BE2C (cell line): Measurements from ENCODE around the gene MPLKIP. TPM values are rescaled to one million over a fixed set of nuclear protein-coding genes. Genes with fewer than 3 reads are reported as not detected.
"Not testable (repeated sequence)": the region's sequence is repeated elsewhere in the genome, so short reads cannot be mapped to it uniquely, and the experiment has no call there.

Experiments
- DNase-seq: peaks from one replicate; pipeline ENCODE4 v3.0.0-alpha.2; 2020
- H3K27me3 ChIP-seq: fragments of 250-450 bp; sonication (Bioruptor Pico); 2 replicates; pipeline ENCODE4 v1.5.1; 2020; ENCODE audit warnings: mild to moderate bottlenecking
- H3K36me3 ChIP-seq: fragments of 250-450 bp; sonication (Bioruptor Pico); 2 replicates; pipeline ENCODE4 v1.5.1; 2020; ENCODE audit warnings: mild to moderate bottlenecking
- H3K4me1 ChIP-seq: fragments of 250-450 bp; sonication (Bioruptor Pico); 2 replicates; pipeline ENCODE4 v1.5.1; 2020
- H3K4me3 ChIP-seq: 2 replicates; pipeline ENCODE4 v1.5.1; 2011; ENCODE audit warnings: low read depth, low read length
- H3K9me3 ChIP-seq: fragments of 250-450 bp; sonication (Bioruptor Pico); 2 replicates; pipeline ENCODE4 v1.5.1; 2020
- CTCF ChIP-seq: IDR thresholded peaks from 2 replicates; pipeline ENCODE4 v1.5.1; 2012; ENCODE audit warnings: mild to moderate bottlenecking, low read depth, low read length
- polyA plus RNA-seq: library from polyadenylated mRNA; unstranded; fragments of >200 nt; gene quantifications from one replicate; pipeline ENCODE4 v1.2.1, GENCODE V29; 2012; ENCODE audit warnings: low read depth, missing spikeins; ENCODE audit not compliant: insufficient read length, insufficient read depth

Gene MPLKIP
- 66.6 TPM for polyA plus RNA-seq

GRCh38 chr7:40134428-40135316 is at the start of gene MPLKIP, which contains the start of gene SUGCT:
TSS of gene MPLKIP (minus strand) at chr7:40134622. CDS start at chr7:40134567, 55 bp downstream.
TSS of gene SUGCT (plus strand) at chr7:40135005.
- no peaks in the 10 kb centered on the region for H3K9me3 ChIP-seq
- TF ChIP-seq CTCF = peak; percentile 88
- H3K4me1 ChIP-seq = no peaks in the 10 kb centered on the region
- H3K36me3 ChIP-seq = no peaks in the 10 kb centered on the region; the same call in 1 of the 2 replicates
- peak; percentile 81 for DNase-seq
- no peaks in the 10 kb centered on the region for H3K27me3 ChIP-seq
- peak within 1 kb of the TSS; percentile 97 for H3K4me3 ChIP-seq

GRCh38 chr7:40182452-40182851 is 48.0 kb upstream of the MPLKIP start:
- H3K4me1 ChIP-seq = no peaks in the 10 kb centered on the region
- H3K4me3 ChIP-seq = no peak overlapping the region
- DNase-seq = no peak
- H3K36me3 ChIP-seq = no peaks in the 10 kb centered on the region
- H3K9me3 ChIP-seq = no peaks in the 10 kb centered on the region
- no peaks in the 10 kb centered on the region for H3K27me3 ChIP-seq
- no peak for TF ChIP-seq CTCF

- DNase-seq = no peak
- no peak for TF ChIP-seq CTCF
Observed at GRCh38 chr7:40177071-40177470, 42.6 kb upstream of the MPLKIP start.

GRCh38 chr7:40175725-40176510 is 41.5 kb upstream of the MPLKIP start:
- Histone ChIP-seq H3K9me3 (no peaks in the 10 kb centered on the region), H3K36me3 (no peaks in the 10 kb centered on the region), H3K4me3 (no peak overlapping the region), H3K4me1 (no peaks in the 10 kb centered on the region), H3K27me3 (no peaks in the 10 kb centered on the region)
- no peak for TF ChIP-seq CTCF
- no peak for DNase-seq

More at GRCh38 chr7:40177071-40177470, 42.6 kb upstream of the MPLKIP start:
- H3K36me3 ChIP-seq = no peaks in the 10 kb centered on the region
- H3K4me3 ChIP-seq = no peak overlapping the region
- H3K4me1 ChIP-seq = no peaks in the 10 kb centered on the region
- H3K9me3 ChIP-seq = no peaks in the 10 kb centered on the region
- no peaks in the 10 kb centered on the region for H3K27me3 ChIP-seq

- not testable (repeated sequence) for H3K27me3 ChIP-seq, DNase-seq
Observed at GRCh38 chr7:40175256-40175655, 40.8 kb upstream of the MPLKIP start.

GRCh38 chr7:40173121-40173520 is 38.7 kb upstream of the MPLKIP start:
- not testable (repeated sequence) for DNase-seq, H3K9me3 ChIP-seq, H3K27me3 ChIP-seq, H3K4me3 ChIP-seq, H3K4me1 ChIP-seq, H3K36me3 ChIP-seq

More at GRCh38 chr7:40175256-40175655, 40.8 kb upstream of the MPLKIP start:
- not testable (repeated sequence) for H3K4me3 ChIP-seq, H3K4me1 ChIP-seq, H3K9me3 ChIP-seq, H3K36me3 ChIP-seq

GRCh38 chr7:40168266-40168665 is 33.8 kb upstream of the MPLKIP start:
- DNase-seq, H3K4me3 ChIP-seq, H3K27me3 ChIP-seq, H3K4me1 ChIP-seq, H3K36me3 ChIP-seq, H3K9me3 ChIP-seq: not testable (repeated sequence)
